ENCODE results near the gene CTTNBP2. TPM values are rescaled to one million over a fixed set of nuclear protein-coding genes. Genes with fewer than 3 reads are reported as not detected.
"Not testable (repeated sequence)": the region's sequence is repeated elsewhere in the genome, so short reads cannot be mapped to it uniquely, and the experiment has no call there.

The CTTNBP2 gene
- total RNA-seq, 1 donor from 2014 or later: 2.2 TPM

GRCh38 chr7:117715784-117716445, 157.3 kb downstream of the CTTNBP2 start:
- intact Hi-C loops (cut with DNase I): loop anchor here (10.0 kb wide), 1 partner anchor 261 kb away; no protein-coding TSS in a partner anchor
- DNase-seq (ENCODE audit: low spot score): no peak

GRCh38 chr7:117711556-117711955, 161.7 kb downstream of the CTTNBP2 start:
- intact Hi-C loops (cut with DNase I): loop anchor here (10.0 kb wide), 1 partner anchor 257 kb away; no protein-coding TSS in a partner anchor
- DNase-seq (ENCODE audit: low spot score): no peak

DNA sequence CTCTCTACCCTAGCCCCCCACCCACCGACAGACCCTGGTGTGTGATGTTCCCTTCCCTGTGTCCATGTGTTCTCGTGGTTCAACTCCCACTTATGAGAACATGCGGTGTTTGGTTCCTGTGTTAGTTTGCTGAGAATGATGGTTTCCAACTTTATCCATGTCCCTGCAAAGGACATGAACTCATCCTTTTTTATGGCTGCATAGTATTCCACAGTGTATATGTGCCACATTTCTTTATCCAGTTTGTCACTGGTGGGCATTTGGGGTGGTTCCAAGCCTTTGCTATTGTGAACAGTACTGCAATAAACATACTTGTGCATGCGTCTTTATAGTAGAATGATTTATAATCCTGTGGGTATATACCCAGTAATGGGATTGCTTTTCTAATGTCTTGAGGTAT, 165.1 kb downstream of the CTTNBP2 start:
- DNase-seq (ENCODE audit: low spot score); intact Hi-C loops (cut with DNase I): not testable (repeated sequence)

DNA sequence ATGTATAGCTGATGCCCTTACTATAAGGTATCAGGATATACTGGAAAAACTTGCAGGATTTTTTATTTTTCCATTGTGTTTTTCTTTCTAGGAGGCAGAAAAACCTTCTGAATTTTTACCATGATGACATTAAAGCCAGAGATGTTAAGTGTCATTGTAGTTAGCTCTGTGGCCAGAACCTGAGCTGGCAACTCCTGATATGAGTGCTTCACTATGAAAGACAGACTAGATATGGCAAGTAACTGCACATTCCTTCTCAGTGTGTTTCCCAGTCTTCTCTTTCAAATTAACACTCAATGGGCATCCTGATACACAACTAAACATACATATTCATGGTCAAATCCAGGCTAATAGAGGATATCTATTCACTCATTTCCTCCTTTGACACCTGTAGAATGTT, 166.2 kb downstream of the CTTNBP2 start:
- no peak for DNase-seq (ENCODE audit: low spot score)

DNA sequence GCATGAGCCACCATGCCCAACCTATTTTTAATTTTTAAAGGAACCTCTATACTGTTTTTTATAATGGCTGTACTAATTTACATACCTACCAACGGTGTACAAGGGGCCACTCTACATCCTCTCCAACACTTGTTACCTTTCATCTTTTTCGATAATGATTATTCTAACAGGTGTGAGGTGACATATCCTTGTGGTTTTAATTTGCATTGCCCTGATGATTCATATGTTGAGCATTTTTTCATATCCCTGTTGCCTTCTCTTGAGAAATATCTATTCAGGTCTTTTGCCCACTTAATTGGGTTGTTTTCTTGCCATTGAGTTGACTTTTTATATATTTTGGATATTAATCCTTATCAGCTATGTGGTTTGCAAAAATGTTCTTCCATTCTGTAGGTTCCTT, 167.0 kb downstream of the CTTNBP2 start:
- intact Hi-C loops (cut with DNase I): no loop called here
- DNase-seq (ENCODE audit: low spot score): no peak

More for the DNA sequence above, 166.2 kb downstream of the CTTNBP2 start:
- intact Hi-C loops (cut with DNase I): no loop called here

DNA sequence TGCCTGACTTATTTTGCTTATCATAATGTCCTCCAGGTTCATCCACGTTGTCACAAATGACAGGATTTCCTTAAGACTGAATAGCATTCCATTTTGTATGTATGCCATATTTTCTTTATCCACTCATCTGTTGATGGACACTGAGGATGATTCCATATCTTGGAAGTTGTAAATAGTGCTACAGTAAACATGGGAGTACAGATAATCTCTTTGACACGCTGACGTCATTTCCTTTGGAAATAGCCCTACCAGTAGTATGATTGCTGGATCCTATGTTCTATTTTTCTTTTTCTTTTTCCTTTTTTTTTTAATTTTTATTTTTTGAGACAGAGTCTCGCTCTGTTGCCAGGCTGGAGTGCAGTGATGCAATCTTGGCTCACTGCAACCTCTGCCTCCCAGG, 167.6 kb downstream of the CTTNBP2 start:
- intact Hi-C loops (cut with DNase I): no loop called here
- DNase-seq (ENCODE audit: low spot score): no peak

GRCh38 chr7:117704063-117704462, 169.2 kb downstream of the CTTNBP2 start:
- intact Hi-C loops (cut with DNase I): no loop called here
- DNase-seq (ENCODE audit: low spot score): no peak

DNA sequence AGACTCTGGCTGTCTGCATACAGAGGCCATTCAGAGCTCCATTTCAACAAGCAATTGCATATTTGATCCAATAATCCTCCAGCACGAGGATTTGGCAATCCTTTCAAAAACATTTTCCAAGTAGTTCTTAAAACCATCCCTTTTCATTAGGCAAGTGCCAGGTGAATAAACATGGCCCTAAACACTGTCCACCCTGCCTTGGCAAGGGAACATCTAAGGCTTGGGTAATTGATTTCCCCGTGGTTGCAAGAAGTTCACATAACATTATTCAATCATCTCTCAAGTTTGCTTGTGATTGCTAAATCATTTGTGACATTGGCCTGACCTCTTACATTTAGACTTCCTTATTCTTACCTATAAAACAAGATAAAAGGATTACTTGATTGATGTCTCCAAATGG, 175.2 kb downstream of the CTTNBP2 start:
- intact Hi-C loops (cut with DNase I): no loop called here
- DNase-seq (ENCODE audit: low spot score): no peak

GRCh38 chr7:117692338-117692737, 180.9 kb downstream of the CTTNBP2 start:
- no peak for DNase-seq (ENCODE audit: low spot score)
- intact Hi-C loops (cut with DNase I): no loop called here

- intact Hi-C loops (cut with DNase I): no loop called here
Measured at GRCh38 chr7:117690147-117690546, 183.1 kb downstream of the CTTNBP2 start.

DNA sequence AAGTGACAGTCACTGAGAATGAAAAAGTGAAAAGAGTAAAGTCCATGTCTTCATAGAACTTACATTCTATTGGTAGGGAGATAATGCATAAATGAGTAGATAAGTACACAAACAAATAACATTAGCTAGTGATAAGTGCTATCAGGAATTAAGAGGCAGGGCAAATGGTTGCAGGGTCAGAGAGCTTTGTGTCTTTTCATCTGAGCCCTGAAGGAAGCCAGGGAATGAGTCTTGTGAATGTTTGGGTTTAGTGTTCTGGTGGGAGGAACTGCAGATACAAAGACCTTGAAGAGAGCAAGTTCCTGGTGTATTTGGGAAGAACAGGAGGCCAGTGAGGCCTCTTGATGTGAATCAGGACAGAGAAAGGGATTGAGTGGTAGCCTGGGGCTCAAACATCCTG, 183.8 kb downstream of the CTTNBP2 start:
- intact Hi-C loops (cut with DNase I): no loop called here
- no peak for DNase-seq (ENCODE audit: low spot score)

More at GRCh38 chr7:117690147-117690546, 183.1 kb downstream of the CTTNBP2 start:
- DNase-seq (ENCODE audit: low spot score): no peak

- no peak for DNase-seq (ENCODE audit: low spot score)
- intact Hi-C loops (cut with DNase I): no loop called here
Measured at GRCh38 chr7:117688126-117688525, 185.1 kb downstream of the CTTNBP2 start.

- DNase-seq (ENCODE audit: low spot score): no peak
- intact Hi-C loops (cut with DNase I): no loop called here
Measured at GRCh38 chr7:117686311-117686935, 186.8 kb downstream of the CTTNBP2 start.

DNA sequence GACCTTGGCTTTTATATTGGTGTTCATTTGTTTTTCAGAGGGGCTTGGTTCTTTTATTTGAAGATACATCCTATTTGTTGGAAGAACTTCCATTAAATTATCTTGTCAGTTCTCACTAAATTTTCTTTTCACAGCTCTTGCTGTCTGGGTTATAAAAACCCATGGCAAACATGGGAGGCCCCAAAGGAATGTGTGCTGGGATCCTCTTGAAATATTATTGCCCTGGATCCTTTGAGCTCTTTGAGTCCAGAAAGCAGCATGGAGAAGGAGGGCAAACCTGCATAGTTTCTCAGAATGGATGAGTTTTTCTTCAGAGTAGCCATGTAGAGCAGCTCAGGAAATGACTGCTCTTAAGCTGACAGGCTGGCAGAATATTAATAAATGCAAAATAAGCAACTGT, 187.4 kb downstream of the CTTNBP2 start:
- DNase-seq (ENCODE audit: low spot score): no peak
- intact Hi-C loops (cut with DNase I): no loop called here

DNA sequence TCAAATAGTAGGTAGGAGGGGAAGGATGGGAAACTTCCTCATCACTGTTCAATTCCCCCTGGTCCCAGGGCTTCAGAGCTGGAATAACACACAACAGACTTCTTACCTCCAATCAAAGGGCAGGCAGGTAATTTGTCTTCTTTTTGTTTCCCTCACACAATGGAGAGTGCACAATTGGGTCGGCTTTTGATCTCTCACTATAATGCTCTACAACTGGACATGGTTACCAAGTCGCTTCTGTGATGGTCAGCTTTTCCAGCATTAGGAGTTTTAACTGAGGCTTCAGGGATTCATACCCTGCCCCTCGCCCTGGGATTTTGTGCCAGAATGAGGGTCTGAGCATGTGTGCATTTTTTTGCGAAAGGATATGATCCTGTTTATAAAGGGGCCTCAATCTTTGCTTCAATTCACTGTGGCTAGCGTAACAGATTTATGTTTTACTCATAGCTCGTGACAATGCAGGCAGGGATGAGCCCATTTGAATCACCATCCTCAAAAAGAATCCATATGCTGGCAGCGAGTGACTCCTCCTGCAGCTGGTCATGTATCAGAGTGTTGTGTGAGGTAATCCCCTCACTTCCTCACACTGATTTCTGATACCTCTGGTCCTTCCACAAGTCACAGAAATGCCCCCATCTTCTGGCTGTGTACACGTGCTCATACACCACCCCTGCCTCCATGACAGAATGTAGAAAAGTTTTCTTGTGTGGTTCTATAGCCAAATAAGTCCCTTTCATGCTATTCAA, 189.6 kb downstream of the CTTNBP2 start:
- no peak for DNase-seq (ENCODE audit: low spot score)
- intact Hi-C loops (cut with DNase I): no loop called here

GRCh38 chr7:117682681-117683385, 190.4 kb downstream of the CTTNBP2 start:
- intact Hi-C loops (cut with DNase I): no loop called here
- no peak for DNase-seq (ENCODE audit: low spot score)

- intact Hi-C loops (cut with DNase I): no loop called here
- no peak for DNase-seq (ENCODE audit: low spot score)
Measured at GRCh38 chr7:117679120-117679519, 194.1 kb downstream of the CTTNBP2 start.

DNA sequence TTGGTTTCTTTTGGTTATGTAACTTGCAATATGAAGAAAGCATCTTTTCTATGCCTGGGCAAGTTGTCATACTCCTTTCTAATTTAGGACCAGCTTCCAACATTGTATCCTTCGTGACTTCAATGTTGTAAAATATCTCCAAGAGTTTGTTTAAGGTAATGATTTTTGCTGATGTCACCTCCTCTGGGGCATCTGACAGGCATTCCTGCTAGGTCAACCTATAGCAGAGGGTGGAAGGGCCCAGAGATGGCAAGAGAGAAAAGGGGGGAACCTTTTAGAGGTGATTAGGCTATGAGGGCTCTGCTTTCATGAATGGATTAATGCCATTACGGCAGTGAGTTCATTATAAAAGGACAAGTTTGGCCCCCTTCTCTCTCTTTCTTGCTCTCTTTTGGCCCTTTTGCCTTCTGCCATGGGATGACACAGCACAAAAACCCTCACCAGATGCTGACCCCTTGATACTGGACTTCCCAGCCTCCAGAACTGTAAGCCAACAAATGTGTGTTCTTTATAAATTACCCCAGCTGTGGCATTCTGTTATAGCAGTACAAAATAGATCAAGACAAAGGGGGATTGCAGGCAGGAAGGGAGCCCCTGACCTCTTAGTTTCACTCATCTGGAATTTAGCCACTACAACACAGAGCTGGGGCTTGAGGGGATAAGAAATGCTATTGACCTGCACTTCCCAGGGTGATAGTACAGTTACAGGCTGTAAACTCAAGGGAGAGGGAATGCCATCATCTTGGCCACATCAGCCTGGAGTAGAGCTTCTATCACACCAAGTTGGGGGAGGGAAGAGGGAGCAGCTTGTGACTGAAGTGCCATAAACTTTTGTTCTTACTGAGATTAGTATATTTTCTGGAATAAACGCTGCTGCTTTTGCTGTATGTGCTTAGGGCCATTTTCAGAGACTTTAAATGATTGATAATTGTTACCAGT, 197.5 kb downstream of the CTTNBP2 start:
- no peak for DNase-seq (ENCODE audit: low spot score)
- intact Hi-C loops (cut with DNase I): no loop called here

DNA sequence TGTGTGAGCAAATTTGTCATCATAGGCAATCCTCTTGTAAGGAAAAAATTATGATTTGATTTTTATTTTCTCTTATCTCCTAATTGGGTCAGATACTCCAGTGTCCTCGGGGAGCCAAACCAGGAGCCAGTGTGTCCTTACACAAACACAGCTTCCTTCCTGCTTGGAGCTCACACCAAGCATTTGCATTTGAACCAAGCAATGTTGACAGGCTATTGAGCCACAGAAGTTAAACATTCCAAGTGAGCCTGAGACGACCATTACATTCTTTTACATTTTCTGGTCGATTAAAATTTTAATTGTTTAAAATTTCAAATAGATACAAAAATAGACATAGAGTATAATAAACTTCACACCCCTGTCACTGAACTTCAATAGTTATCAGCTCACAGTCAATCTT, 198.6 kb downstream of the CTTNBP2 start:
- intact Hi-C loops (cut with DNase I): no loop called here
- no peak for DNase-seq (ENCODE audit: low spot score)
